Measurements from ENCODE around the gene TMEM108.

GRCh38 chr3:133206921-133207320 is 168.7 kb downstream of the TMEM108 start:
- no peak for TF ChIP-seq EZH2 (IDR thresholded peaks at IDR 0.05)
- no peak for TF ChIP-seq FOXP2 (optimal IDR thresholded peaks at IDR 0.05; ENCODE audit: control extremely low read depth, extremely low read length, insufficient read depth)
